ENCODE data around the gene STOML3.

DNA sequence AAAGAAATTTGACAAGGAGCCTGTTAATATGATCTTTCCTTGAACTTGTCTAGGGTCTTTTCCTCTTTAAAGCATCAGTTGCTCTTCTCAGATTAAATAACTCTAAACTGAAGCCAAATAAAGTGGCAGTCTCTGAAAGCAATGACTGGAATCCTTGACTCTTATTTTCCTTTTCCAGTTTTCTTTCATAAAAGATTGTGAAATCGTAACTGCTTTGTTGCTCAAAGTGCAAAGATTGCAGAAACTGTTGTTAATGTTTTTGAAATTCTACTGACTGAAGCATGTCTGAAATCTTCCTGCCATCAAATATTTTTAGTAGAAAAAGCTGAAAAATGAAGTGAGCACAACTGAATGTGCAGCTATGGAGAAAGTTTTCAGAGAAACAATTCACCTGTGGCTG lies 49.6 kb upstream of the STOML3 start:
- TF ChIP-seq, protein P1, sequence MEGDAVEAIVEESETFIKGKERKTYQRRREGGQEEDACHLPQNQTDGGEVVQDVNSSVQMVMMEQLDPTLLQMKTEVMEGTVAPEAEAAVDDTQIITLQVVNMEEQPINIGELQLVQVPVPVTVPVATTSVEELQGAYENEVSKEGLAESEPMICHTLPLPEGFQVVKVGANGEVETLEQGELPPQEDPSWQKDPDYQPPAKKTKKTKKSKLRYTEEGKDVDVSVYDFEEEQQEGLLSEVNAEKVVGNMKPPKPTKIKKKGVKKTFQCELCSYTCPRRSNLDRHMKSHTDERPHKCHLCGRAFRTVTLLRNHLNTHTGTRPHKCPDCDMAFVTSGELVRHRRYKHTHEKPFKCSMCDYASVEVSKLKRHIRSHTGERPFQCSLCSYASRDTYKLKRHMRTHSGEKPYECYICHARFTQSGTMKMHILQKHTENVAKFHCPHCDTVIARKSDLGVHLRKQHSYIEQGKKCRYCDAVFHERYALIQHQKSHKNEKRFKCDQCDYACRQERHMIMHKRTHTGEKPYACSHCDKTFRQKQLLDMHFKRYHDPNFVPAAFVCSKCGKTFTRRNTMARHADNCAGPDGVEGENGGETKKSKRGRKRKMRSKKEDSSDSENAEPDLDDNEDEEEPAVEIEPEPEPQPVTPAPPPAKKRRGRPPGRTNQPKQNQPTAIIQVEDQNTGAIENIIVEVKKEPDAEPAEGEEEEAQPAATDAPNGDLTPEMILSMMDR (IDR thresholded peaks at IDR 0.05; ENCODE audit: low read depth, low read length): no peak
- TF ChIP-seq EZH2phosphoT487 (IDR thresholded peaks at IDR 0.05; ENCODE audit: low read depth): no peak
